ENCODE measurements around the gene DMAP1. TPM values are rescaled to one million over a fixed set of nuclear protein-coding genes. Genes with fewer than 3 reads are reported as not detected.

The DMAP1 gene
- total and polyA plus RNA-seq, 2 experiments from 2014 or later = 32.6 to 40.0 TPM

- Mint-ChIP-seq H3K36me3 (ENCODE audit: low read depth) (peaks cover 68% of the 10 kb centered on the region), H3K4me1 (no peaks in the 10 kb centered on the region), H3K4me3 (no peak overlapping the region), H3K9me3 (peaks cover 30% of the 10 kb centered on the region), H3K27ac (no peak overlapping the region), H3K27me3 (ENCODE audit: insufficient read depth, low read depth, poor library complexity) (peaks cover 11% of the 10 kb centered on the region)
- DNase-seq (ENCODE audit: low spot score) (no peak), ATAC-seq (no peak)
- TF ChIP-seq REST (IDR thresholded peaks at IDR 0.05; ENCODE audit: unreplicated experiment) (no peak), CTCF (conservative IDR thresholded peaks at IDR 0.05; ENCODE audit: low read depth in 2 of 2) (no peak), POLR2AphosphoS5 (IDR thresholded peaks at IDR 0.05; ENCODE audit: low read depth) (no peak), ZNF114 (CRISPR knock-in tag; IDR thresholded peaks at IDR 0.05) (no peak), NANOG (IDR thresholded peaks at IDR 0.05; ENCODE audit: borderline replicate concordance) (no peak), CREB1 (CRISPR knock-in tag; IDR thresholded peaks at IDR 0.05; ENCODE audit: low read depth) (no peak)
- Histone ChIP-seq H3K4me3 (no peak overlapping the region), H3K79me2 (replicated peaks; ENCODE audit: insufficient read depth) (no peaks in the 10 kb centered on the region), H2AFZ (no peak overlapping the region), H3F3A (replicated peaks; ENCODE audit: low read depth) (no peaks in the 10 kb centered on the region), H4K20me1 (replicated peaks; ENCODE audit: insufficient read depth) (peaks cover 5% of the 10 kb centered on the region; the same call in 1 of the 2 replicates), H3K36me3 (ENCODE audit: insufficient read depth) (peaks cover 6% of the 10 kb centered on the region; the same call in 1 of the 2 replicates), H3K27ac (ENCODE audit: low read depth) (no peak overlapping the region), H3K4me2 (no peak overlapping the region), H3K9me2 (ENCODE audit: insufficient read depth) (0 out of 2 replicates have a peak, but pooled peaks cover 4% of the 10 kb centered on the region), H3K4me1 (ENCODE audit: insufficient read depth) (no peaks in the 10 kb centered on the region), H3K27me3 (ENCODE audit: insufficient read depth) (no peaks in the 10 kb centered on the region)
Observed at GRCh38 chr1:44223187-44223610, 9.9 kb downstream of the DMAP1 start.

- no peak overlapping the region for H3K4me3 ChIP-seq
- H3K4me1 ChIP-seq (ENCODE audit: insufficient read depth) = no peaks in the 10 kb centered on the region
- H3K4me1 Mint-ChIP-seq = no peaks in the 10 kb centered on the region
- no peak overlapping the region for H2AFZ ChIP-seq
- H3K36me3 Mint-ChIP-seq (ENCODE audit: low read depth) = peaks cover 65% of the 10 kb centered on the region
- no peaks in the 10 kb centered on the region for H3F3A ChIP-seq (replicated peaks; ENCODE audit: low read depth)
- no peaks in the 10 kb centered on the region; the same call in 1 of the 2 replicates for H3K36me3 ChIP-seq (ENCODE audit: insufficient read depth)
- no peak overlapping the region for H3K27ac ChIP-seq (ENCODE audit: low read depth)
- H3K9me3 Mint-ChIP-seq = peaks cover 35% of the 10 kb centered on the region
- ATAC-seq (no peak), DNase-seq (ENCODE audit: low spot score) (no peak)
- no peaks in the 10 kb centered on the region for H3K79me2 ChIP-seq (replicated peaks; ENCODE audit: insufficient read depth)
- H3K27me3 Mint-ChIP-seq (ENCODE audit: insufficient read depth, low read depth, poor library complexity) = peaks cover 4% of the 10 kb centered on the region
- no peak overlapping the region for H3K4me2 ChIP-seq
- no peak overlapping the region for H3K4me3 Mint-ChIP-seq
- peaks cover 5% of the 10 kb centered on the region; the same call in 1 of the 2 replicates for H4K20me1 ChIP-seq (replicated peaks; ENCODE audit: insufficient read depth)
- no peaks in the 10 kb centered on the region for H3K27me3 ChIP-seq (ENCODE audit: insufficient read depth)
- no peak overlapping the region for H3K27ac Mint-ChIP-seq
- H3K9me2 ChIP-seq (ENCODE audit: insufficient read depth) = 0 out of 2 replicates have a peak, but pooled peaks cover 4% of the 10 kb centered on the region
- no peak for TF ChIP-seq CTCF (conservative IDR thresholded peaks at IDR 0.05; ENCODE audit: low read depth in 2 of 2)
- TF ChIP-seq EZH2phosphoT487 (IDR thresholded peaks at IDR 0.05; ENCODE audit: unreplicated experiment) = no peak
- no peak for TF ChIP-seq ZNF331 (CRISPR knock-in tag; IDR thresholded peaks at IDR 0.05; ENCODE audit: low read depth)
- TF ChIP-seq EZH2 (IDR thresholded peaks at IDR 0.05; ENCODE audit: low read depth, unreplicated experiment) = no peak
- TF ChIP-seq STAT1 (IDR thresholded peaks at IDR 0.05; ENCODE audit: unreplicated experiment) = no peak
- TF ChIP-seq CREB1 (CRISPR knock-in tag; IDR thresholded peaks at IDR 0.05; ENCODE audit: low read depth) = no peak
- no peak for TF ChIP-seq REST (IDR thresholded peaks at IDR 0.05; ENCODE audit: unreplicated experiment)
Observed at GRCh38 chr1:44225761-44226160, 12.5 kb downstream of the DMAP1 start.

Data from GM23338 (cell line).